M059J (cell line): ENCODE results near the gene BICDL1. TPM values are rescaled to one million over a fixed set of nuclear protein-coding genes. Genes with fewer than 3 reads are reported as not detected.

Experiments
- DNase-seq: peaks from one replicate; pipeline ENCODE4 v3.0.0-alpha.2; 2012; ENCODE audit warnings: low read depth
- total RNA-seq: library from RNA; depleted of rRNA; stranded (reverse); fragments of >200 nt; shearing (Covaris generic); gene quantifications from 2 replicates; pipeline ENCODE4 v1.2.3, GENCODE V29; 2014

BICDL1 gene
- total RNA-seq, 1 experiment from 2014 or later, result 0.89 TPM

DNA sequence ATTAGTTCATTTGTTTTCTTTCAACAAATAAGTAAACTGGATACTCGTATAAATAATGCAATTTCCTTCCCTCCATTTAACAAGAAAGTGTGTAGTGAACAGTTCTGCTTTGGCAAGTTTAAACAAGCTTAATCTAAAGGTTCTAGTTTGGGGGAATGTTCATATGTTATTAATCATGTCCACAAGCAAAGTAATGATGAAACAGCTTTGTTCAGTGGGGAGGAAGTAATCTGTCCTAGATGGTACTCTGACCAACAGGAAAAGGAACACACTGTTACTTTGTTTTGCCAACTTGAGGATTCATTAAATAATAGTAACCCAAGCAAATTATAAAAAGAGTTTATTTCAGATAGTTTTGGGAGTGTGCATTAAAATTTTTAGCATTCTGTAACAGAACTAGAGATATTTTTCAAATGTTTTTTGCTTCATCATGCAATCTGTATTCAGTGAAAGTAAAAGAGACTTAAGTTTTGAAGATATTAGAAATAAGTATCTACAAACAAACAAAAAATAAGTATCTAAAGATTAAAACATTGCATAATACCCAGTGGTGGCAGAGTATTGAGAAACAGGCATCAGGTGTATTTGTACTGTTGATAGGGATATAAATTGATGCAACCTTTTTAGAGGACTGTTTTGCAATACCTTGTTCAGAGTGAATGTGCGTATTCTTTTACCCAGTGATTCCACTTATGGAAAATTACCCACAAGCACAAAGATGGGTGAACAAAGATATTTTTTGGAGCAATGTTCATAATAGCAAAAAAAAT, 66.4 kb downstream of the BICDL1 start:
- peak; percentile 27 for DNase-seq

DNA sequence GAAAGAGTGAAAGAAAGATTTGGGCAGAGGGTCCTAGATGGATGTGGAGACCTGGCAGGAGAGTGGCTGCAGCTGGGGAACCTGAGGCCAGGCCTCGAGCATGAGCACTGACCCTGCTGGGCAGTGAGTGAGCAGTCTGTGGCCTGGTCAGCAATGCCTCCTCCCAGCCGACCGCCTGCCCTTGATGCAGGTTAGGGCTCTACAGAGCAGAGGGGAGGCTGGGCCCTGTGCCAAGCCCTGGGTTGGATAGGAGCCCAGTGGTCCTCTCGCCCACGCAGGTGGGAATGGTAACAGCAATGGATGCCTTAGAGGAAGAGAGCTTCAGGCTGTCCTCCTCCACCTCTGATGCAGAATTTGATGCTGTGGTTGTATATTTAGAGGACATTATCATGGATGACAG, 67.7 kb downstream of the BICDL1 start:
- DNase-seq, result no peak

DNA sequence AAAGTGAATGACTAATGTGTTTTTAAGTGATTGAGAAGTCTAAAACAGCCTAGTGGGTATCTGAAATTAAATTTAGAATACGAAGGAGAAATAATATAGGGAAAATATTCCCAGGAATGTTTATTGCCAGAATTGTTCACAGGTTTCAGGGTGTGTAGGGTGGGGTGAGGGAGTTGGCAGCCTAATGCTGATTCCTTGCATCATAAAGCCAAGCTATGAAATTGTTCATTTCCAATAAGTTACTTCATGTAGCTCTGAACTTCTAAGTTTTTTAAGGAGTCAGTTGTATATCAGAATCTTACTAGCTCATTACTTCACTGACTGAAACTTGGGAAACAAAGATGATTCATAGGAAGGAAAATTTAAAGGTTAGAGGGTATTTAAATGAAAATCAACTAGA, 71.2 kb downstream of the BICDL1 start:
- no peak for DNase-seq

DNA sequence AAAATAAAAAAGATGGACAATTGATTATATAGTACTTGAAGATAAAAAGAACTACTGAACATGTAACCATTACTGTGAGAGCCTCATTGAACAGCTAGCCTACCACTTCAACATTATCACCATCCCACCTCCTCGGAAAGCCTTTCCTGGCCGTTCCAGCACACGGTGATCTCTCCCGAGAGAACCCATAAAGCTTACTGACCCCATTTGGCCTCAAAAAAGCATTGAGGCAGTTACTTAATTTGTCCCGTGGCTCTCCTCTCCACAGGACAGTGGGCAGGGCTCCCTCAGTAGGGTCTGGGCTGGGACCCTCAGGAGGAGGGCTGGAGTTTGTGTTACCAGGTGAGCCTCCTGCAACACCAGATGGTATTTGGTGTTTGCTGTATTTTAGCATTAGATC, 71.7 kb downstream of the BICDL1 start:
- DNase-seq, result no peak

DNA sequence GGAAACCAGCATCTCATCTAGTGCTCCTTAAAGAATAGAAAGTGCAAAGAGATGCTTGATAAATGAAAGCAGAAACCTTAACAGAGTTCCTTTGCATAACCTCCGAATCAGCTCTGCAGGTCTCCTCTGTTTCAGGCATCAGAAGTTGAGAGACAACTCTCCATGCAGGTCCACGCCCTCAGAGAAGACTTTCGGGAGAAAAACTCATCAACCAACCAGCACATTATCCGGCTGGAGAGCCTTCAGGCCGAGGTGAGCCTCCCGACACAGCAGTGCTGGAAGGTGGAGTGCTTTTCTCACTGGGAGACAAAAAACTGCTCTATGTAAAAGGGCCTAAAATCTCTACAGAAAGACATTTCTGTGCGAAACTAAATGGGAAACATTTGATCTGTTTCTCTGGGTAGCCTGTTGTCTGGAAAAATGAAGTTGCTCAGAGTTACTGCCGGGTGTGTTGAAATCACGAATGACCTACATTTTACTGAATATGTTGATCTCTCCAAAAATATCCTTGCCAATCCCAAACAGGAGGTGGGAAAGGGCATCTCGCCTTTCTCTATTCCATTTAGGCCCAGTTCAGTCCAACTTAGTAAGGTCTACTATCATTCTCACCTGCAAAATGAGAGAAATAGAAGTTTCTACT, 72.7 kb downstream of the BICDL1 start:
- no peak for DNase-seq

DNA sequence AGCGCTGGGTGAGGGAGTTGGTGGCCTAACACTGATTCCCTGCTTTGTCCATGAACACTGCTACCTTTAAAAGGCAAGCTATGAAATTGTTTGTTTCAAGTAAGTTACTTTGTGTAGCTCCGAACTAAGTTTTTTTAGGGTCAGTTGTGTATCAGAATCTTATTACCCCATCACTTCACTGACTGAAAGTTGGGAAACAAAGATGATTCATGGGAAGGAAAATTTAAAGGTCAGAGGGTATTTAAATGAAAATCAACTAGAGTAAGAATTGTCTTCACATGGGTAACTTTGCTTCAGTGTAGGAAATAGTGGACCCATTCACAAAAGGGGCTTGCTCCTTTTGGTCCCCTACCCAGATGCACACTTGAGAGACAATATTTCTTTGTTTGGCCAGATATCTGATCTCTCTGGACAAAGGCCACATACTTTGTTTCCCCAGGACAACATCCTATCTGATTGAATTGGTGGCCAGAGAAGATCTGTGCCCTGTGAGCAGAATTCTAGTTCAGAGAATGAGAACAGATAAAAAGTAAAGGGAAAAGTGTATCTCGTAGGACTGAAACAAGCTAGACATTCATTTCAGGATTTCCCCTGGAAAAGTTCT, 74.0 kb downstream of the BICDL1 start:
- DNase-seq, result no peak

DNA sequence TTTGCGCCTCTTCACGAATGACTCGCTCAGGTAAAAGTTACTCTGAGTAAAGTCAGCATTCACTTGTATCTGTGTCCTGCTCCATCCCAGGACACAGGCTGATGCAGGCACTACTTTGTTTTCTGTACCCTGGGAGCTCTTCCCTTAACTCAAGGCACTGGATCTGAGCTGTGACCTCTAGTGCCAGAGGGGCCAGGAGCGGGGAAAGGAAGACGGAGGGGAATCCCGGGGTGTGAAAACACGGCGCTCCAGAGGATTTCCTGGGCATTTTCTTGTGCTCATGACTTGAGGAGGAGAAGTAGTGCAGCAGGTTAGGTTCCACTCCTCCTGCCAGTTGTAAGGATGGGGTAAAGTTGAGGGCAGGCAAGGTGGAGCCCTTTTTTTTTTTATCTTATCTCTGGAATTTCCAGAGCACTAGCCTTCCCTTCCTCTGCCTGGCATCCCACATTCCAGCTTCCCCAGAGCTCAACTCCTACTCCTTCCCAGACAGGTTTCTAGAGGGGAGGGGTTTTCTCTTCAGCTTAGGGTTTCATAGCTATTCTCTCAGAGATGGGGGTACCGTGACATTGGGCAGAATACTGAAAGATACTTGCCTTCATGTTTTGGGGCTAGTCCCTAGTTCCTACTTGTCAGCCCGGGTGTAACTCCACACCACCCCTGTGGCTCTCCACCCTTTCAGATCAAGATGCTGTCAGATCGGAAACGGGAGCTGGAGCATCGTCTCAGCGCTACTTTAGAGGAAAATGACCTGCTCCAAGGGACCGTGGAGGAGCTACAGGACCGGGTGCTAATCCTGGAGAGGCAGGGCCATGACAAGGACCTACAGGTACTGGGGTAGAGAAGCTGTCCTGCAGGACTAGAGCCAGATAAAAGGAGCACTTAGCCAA, 75.3 kb downstream of the BICDL1 start:
- DNase-seq, result no peak

DNA sequence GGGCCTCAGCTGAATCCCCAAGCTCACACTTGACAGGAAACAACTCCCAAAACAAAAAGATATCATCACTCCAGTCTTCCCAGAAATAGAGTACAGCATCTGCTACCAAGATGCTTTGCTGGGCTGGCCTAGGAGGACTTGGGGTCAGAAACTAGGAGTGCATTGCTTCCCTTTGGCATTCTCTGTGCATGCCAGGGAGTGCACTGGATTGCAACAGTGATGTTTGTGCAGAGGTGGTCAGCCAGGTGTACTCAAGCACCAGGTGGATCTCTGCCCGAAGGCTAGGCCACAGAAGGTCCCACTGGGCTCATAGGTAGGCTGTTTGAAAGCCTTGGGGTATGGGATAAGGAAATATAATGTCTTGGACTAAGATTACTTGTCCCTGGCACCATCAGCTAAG, 76.4 kb downstream of the BICDL1 start:
- DNase-seq, result no peak

DNA sequence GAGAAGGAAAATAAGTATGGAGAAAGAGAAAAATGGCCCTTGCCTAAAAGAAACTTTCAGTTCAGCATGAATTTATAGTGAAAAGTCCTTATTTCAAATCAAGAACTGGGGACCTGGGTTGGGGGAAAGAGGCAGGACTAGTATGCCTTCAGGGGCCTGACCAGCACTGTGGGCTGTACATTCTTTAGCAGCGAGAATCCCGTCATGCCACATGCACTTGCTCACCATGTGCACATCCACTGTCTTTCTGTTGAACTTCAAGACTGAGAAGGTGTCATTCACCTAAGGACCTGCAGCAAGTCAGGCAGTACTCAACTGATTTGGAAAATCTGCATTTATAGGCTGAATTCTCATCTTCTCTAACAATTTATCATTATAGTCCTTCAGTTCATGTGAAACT, 77.3 kb downstream of the BICDL1 start:
- DNase-seq, result no peak

DNA sequence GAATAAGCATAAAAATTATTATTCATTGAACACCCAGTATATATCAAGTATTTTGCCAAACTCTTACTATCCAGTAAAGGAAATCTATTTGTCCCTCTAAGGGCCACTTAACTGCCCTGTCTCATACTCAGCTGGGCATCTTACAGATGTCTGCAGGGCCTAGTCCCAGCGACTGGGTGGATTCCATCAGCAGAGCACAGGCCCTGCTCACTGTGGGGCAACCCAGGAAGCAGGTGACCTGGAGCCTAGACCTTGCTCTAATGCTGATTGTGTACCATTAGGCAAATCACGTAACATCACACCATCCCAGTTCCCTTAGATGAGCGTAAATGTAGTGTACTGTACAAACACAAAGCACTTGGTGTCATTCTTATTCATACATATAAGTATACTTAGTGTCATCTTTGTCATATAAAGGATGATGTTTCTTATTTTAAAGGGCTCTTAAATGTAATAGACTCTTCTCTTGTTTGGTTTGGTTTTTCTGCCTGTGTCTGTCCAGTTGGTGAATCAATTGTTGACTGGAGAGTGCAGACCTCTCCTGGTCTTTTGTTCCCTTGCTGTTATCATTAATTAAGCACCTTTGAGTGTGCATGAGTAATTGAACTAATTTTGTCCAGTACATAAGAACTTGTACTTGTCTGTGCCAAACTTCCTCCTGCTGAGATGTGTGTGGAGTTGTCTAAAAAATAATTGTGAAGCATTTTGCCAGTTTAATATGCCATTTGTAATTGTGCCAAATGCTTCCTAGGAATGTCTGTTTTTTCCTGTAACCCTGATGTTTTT, 78.2 kb downstream of the BICDL1 start:
- DNase-seq, result no peak

DNA sequence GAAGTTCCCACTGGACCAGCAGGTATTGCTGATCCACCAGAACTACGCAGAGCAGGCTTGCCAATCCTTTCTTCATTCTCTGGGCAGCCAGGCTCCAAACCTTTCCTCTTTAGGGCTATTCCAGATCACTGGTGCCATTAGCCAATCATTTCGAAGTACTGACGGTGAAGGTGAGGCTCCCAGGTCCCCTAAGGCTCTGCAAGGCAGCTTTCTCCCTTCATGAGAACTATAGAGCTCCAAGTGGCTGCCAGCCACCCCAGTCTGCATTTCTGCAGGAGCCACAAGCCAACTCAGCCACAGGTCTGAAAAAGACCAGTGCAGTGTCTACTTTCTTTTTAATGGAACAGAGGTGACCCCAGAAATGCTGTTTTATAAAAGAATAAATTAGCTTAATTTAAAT, 78.9 kb downstream of the BICDL1 start:
- DNase-seq, result no peak

DNA sequence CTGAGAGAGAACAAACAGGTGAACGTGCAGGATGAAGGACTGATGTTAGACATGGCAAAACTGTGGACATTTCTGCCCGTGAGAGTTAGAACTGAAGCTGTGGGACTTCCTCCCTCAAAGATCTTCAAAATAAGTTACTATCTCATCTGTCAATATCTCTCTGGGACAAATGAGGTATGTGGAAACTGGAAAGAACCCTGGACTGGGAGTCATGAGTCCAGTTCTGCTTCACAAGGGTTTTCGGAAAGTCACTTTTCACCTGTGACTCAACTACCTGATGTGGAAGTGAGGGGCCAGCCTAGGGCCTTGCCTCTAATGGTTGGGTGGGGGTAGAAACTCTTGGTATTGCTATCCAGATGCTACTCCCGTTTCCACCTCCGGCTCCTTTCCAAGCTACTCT, 80.2 kb downstream of the BICDL1 start:
- no peak for DNase-seq

DNA sequence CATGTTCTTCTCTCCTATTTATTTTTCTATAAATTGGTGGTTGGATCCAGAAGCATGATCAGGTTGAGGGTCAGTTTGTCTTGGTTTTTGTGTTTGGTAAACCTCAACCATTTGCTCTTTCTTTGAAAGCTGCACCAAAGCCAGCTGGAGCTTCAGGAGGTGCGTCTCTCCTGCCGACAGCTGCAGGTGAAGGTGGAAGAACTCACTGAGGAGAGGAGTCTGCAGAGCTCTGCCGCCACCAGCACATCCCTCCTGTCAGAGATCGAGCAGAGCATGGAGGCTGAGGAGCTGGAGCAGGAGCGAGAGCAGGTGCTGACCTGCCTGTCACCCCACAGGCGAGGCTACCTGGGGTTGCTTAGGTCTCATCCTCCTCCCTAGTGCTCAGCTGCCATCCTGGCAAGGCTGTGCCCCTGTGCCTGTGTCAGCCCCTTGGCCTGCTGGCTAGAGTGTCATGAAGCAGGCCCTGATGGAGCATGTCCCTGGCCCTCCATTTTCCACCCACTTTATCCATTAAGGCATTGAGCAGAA, 82.5 kb downstream of the BICDL1 start:
- no peak for DNase-seq

DNA sequence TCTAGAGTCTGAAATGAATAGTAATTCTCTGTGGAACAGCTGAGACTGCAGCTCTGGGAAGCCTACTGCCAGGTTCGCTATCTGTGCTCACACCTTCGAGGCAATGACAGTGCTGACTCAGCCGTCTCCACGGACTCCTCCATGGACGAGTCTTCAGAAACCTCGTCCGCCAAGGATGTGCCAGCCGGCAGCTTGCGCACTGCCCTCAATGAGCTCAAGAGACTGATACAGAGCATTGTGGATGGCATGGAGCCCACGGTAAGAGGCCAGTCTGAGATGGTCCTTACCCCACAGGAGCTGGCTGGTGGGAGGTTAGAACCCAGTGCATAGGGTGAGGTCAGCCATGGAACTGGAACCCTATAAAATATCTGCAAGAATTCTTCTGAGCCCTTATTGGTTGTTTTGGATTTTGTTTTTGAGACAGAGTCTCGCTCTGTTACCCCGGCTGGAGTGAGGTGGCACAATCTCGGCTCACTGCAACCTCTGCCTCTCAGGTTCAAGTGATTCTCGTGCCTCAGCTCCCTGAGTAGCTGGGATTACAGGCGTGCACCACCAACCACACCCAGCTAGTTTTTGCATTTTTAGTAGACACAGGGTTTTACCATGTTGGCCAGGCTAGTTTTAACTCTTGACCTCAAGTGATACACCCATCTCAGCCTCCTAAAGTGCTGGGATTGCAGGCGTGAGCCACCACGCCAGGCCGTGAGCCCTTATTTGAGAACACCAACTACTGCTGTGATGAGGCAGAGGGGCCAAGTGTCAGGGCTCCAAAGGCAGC, 83.6 kb downstream of the BICDL1 start:
- DNase-seq, result no peak

DNA sequence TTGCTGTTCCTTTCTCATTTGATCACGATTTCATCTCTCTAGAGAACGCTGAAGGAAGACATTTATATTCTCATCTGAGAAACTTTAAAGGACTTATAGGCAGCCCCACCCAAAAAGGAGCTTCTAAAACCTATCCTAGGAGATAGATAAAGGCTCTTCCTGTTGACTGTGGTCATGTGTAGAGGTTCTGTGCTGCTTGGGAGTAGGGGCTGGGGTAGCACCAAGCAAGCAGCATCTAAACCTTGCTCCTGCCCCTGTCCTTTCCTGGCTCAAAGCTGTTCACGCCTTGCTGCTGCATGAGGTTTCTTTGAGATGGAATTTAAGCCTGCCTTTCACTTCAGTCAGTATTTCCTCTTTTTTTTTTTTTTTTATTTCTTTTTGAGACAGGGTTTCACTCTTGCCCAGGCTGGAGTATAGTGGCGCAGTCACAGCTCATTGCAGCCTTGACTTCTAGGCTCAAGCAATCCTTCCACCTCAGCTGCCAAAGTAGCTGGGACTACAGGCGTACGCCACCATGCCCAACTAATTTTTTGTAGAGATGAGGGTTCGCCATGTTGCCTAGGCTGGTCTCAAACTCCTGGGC, 86.1 kb downstream of the BICDL1 start:
- DNase-seq, result no peak

DNA sequence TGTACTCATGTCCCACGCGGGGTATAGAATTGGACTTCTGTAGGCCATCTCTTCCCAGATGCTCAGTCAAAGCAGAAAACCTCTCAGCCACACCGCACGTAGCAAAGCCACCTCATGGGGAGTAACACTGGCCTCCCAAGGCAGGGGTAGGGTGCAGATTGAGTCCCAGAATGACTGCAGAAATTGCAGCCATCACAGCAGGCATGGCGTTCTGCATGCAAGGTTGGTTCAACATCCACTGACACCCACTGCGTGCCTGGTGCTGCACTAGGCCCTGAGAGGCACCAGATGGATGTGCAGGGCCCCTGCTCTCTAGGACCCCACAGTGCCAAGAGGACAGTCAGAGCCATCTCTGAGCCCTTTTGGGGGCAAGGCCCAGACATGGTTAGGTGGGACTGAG, 87.6 kb downstream of the BICDL1 start:
- DNase-seq, result no peak

DNA sequence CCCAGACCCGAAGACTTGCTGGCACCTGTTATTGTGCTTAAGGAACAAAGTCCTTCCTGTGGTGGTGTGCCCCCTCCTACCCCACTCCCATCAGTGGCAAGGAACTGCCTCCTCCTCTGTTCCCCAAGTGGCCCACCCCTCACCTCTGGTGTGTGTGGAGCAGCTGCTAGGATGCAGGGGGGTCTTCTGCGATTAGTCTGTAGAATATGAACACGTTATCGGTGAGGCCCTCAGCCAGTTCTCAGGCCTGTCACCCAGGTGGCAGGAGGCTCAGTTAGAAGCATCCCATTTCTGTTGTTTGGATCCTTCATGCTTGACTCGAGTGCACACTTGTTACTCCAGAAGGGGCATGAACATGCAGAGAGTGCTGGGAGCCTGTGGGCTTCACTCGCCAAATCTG, 88.2 kb downstream of the BICDL1 start:
- no peak for DNase-seq

DNA sequence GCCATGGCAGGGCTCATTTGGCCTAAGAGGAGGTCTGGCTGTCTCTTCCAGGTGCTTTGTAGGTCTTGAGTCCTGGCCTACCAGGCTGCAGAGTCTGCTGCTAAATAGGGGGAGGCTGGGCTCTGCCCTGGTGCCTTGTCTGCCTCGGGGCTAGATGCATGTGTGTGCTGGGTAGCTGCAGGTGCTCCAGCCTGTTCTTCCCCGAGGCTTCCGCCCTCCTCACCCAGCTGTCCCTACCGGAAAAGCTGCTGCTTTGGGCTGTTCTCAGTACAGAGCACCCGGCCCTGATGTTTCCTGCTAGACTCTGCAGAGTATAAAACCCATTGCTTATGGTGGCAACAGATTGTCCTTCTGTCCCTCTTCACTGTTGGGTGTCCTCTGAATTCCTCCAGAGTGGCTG, 89.8 kb downstream of the BICDL1 start:
- DNase-seq, result no peak

DNA sequence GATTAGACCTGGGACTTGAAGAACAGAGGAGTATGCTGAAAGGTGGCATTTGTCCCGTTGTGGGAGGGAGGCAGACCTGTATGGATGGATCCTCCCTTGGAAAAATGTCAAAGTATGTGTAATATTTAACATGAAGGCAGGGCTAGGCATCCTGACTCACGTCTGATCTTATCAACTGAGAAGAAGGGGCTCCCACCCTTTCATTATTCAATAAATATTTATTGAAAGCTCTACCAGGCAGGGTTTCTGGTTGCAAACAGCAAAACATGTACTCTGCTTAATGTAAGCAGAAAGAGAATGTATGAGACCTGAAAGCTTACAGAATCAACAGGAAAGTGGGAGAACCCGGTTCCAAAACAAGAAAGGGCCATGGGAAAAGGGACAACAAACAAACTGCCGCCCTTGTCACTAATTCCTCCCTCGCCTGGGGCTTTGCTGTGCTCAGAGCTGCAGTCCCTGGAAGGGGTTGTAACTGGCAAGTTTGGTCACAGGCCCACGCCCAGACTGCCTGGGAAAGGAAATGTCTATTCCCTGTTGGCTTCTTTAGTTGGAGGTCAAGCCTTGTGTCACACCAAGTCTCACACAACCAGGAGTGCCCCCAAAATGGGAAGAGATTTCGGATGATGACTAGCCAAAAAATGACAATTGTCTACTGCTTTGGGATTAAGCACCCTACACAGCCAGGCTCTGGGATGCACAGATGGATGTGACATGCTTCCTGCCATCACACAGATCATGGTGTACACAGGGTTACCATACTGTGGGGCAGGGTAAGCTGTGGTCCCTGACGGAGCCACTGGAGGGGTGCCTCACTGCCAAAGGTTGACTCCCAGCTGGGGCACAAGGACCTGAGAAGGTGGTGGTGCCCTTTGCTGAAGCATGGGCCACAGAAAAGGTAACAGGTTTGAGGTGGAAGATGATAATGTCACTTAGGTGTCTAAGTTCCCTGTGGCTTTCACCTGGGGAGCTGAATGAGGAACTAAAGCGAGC, 90.7 kb downstream of the BICDL1 start:
- DNase-seq, result peak; percentile 37
